ENCODE measurements around the gene CHTOP.

CHTOP gene

GRCh38 chr1:153608089-153608682 is 25.7 kb upstream of the CHTOP start:
- Histone ChIP-seq H3K4me1 (ENCODE audit: insufficient read depth, low read length) (no peaks in the 10 kb centered on the region), H3K27ac (ENCODE audit: low read length) (no peak overlapping the region), H3K79me2 (ENCODE audit: insufficient read depth, low read length) (no peaks in the 10 kb centered on the region), H3K9me3 (ENCODE audit: insufficient read depth, low read length, severe bottlenecking) (no peaks in the 10 kb centered on the region), H3K4me3 (ENCODE audit: low read depth in 1 of 2, low read length in 2 of 2) (no peak overlapping the region), H3K4me2 (ENCODE audit: insufficient read depth, low read length) (no peak overlapping the region), H3K27me3 (ENCODE audit: insufficient read depth, low read length, poor library complexity) (no peaks in the 10 kb centered on the region), H2AFZ (ENCODE audit: low read depth, low read length) (no peak overlapping the region), H3K36me3 (ENCODE audit: insufficient read depth, low read length) (no peaks in the 10 kb centered on the region), H4K20me1 (ENCODE audit: insufficient read depth, low read length) (no peaks in the 10 kb centered on the region), H3K9ac (ENCODE audit: low read depth, low read length) (no peak overlapping the region)
- ATAC-seq (ENCODE audit: insufficient read depth, low read depth): no peak
- TF ChIP-seq EZH2 (IDR thresholded peaks at IDR 0.05; ENCODE audit: borderline replicate concordance, low read depth, low read length, severe bottlenecking): no peak
- TF ChIP-seq, protein P1, sequence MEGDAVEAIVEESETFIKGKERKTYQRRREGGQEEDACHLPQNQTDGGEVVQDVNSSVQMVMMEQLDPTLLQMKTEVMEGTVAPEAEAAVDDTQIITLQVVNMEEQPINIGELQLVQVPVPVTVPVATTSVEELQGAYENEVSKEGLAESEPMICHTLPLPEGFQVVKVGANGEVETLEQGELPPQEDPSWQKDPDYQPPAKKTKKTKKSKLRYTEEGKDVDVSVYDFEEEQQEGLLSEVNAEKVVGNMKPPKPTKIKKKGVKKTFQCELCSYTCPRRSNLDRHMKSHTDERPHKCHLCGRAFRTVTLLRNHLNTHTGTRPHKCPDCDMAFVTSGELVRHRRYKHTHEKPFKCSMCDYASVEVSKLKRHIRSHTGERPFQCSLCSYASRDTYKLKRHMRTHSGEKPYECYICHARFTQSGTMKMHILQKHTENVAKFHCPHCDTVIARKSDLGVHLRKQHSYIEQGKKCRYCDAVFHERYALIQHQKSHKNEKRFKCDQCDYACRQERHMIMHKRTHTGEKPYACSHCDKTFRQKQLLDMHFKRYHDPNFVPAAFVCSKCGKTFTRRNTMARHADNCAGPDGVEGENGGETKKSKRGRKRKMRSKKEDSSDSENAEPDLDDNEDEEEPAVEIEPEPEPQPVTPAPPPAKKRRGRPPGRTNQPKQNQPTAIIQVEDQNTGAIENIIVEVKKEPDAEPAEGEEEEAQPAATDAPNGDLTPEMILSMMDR (IDR thresholded peaks at IDR 0.05; ENCODE audit: borderline replicate concordance, extremely low read depth, low read length, poor library complexity, severe bottlenecking): no peak
- DNase-seq: no peak

DNA sequence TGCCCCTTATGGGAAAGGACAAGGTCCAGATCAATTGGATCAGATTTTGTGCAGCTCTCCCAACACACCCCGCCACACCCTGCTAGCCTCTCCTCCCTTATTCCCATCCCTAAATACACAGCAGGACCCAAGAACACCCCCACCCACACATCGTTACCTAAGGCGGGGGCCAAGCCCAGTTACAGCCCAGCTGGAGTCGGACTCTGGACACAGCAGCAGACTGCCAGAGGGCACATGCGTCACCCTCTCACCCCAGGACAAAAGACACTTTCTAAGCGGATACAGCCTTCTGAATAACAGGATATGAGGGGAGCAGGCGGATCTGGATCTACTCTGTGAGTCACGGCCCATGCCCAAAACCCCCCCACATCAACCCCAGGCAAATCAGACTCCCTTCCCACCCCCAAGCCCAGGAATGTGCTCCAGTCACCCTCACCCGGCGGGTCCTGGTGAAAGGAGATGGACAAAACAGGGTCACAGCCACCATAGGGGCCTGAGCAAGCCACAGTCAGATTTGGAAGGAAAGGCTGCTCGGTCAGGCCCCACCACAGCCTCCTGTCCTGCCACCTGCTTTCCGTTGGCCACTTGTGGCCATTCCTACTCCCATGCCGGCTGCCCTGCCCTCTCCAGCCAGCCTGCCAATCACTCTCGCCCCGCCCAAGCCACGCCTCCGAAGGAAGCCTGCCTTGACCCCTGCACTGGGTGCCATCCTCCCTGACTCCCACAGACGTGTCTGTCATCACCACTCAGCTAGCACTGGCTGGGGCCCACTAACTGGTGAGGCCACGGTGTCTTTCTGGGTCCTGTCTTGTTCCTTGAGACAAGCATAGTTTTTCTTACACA is 24.9 kb upstream of the CHTOP start:
- Histone ChIP-seq H3K4me2 (ENCODE audit: insufficient read depth, low read length) (no peak overlapping the region), H3K36me3 (ENCODE audit: insufficient read depth, low read length) (no peaks in the 10 kb centered on the region), H3K27ac (ENCODE audit: low read length) (no peak overlapping the region), H2AFZ (ENCODE audit: low read depth, low read length) (no peak overlapping the region), H4K20me1 (ENCODE audit: insufficient read depth, low read length) (no peaks in the 10 kb centered on the region), H3K9ac (ENCODE audit: low read depth, low read length) (no peak overlapping the region), H3K27me3 (ENCODE audit: insufficient read depth, low read length, poor library complexity) (no peaks in the 10 kb centered on the region), H3K9me3 (ENCODE audit: insufficient read depth, low read length, severe bottlenecking) (no peaks in the 10 kb centered on the region), H3K4me1 (ENCODE audit: insufficient read depth, low read length) (no peaks in the 10 kb centered on the region), H3K4me3 (ENCODE audit: low read depth in 1 of 2, low read length in 2 of 2) (no peak overlapping the region), H3K79me2 (ENCODE audit: insufficient read depth, low read length) (no peaks in the 10 kb centered on the region)
- ATAC-seq (ENCODE audit: insufficient read depth, low read depth) (no peak), DNase-seq (no peak)
- TF ChIP-seq EZH2 (IDR thresholded peaks at IDR 0.05; ENCODE audit: borderline replicate concordance, low read depth, low read length, severe bottlenecking): no peak
- TF ChIP-seq, protein P1 (IDR thresholded peaks at IDR 0.05; ENCODE audit: borderline replicate concordance, extremely low read depth, low read length, poor library complexity, severe bottlenecking): no peak

DNA sequence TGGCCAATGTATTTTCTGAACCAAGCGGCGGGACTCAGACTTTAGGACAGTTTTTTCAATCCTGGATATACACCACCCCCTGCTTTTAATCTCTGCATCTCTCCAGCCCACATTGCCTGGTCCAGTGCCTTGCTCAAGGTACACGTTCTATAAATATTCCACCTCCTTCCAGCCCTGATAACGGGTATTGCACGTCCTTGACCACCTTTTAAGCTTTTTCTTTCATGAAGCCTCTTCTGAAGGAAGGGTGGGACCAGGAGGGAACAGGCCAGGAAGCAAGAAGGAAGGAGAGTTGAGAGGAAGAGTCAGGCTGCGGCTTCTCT is 24.3 kb upstream of the CHTOP start:
- Histone ChIP-seq H3K79me2 (ENCODE audit: insufficient read depth, low read length) (no peaks in the 10 kb centered on the region), H3K4me3 (ENCODE audit: low read depth in 1 of 2, low read length in 2 of 2) (no peak overlapping the region), H3K36me3 (ENCODE audit: insufficient read depth, low read length) (no peaks in the 10 kb centered on the region), H3K9ac (ENCODE audit: low read depth, low read length) (no peak overlapping the region), H3K27ac (ENCODE audit: low read length) (no peak overlapping the region), H3K4me1 (ENCODE audit: insufficient read depth, low read length) (no peaks in the 10 kb centered on the region), H3K27me3 (ENCODE audit: insufficient read depth, low read length, poor library complexity) (no peaks in the 10 kb centered on the region), H4K20me1 (ENCODE audit: insufficient read depth, low read length) (no peaks in the 10 kb centered on the region), H3K9me3 (ENCODE audit: insufficient read depth, low read length, severe bottlenecking) (no peaks in the 10 kb centered on the region), H2AFZ (ENCODE audit: low read depth, low read length) (no peak overlapping the region), H3K4me2 (ENCODE audit: insufficient read depth, low read length) (no peak overlapping the region)
- ATAC-seq (ENCODE audit: insufficient read depth, low read depth) (no peak), DNase-seq (no peak)
- no peak for TF ChIP-seq EZH2 (IDR thresholded peaks at IDR 0.05; ENCODE audit: borderline replicate concordance, low read depth, low read length, severe bottlenecking)

- Histone ChIP-seq H3K27me3 (ENCODE audit: insufficient read depth, low read length, poor library complexity) (no peaks in the 10 kb centered on the region), H3K79me2 (ENCODE audit: insufficient read depth, low read length) (no peaks in the 10 kb centered on the region), H3K9ac (ENCODE audit: low read depth, low read length) (no peak overlapping the region), H3K4me1 (ENCODE audit: insufficient read depth, low read length) (no peaks in the 10 kb centered on the region), H2AFZ (ENCODE audit: low read depth, low read length) (no peak overlapping the region), H3K36me3 (ENCODE audit: insufficient read depth, low read length) (no peaks in the 10 kb centered on the region), H3K9me3 (ENCODE audit: insufficient read depth, low read length, severe bottlenecking) (no peaks in the 10 kb centered on the region), H3K27ac (ENCODE audit: low read length) (no peak overlapping the region), H3K4me3 (ENCODE audit: low read depth in 1 of 2, low read length in 2 of 2) (no peak overlapping the region), H4K20me1 (ENCODE audit: insufficient read depth, low read length) (no peaks in the 10 kb centered on the region), H3K4me2 (ENCODE audit: insufficient read depth, low read length) (no peak overlapping the region)
- ATAC-seq (ENCODE audit: insufficient read depth, low read depth) (no peak), DNase-seq (no peak)
- no peak for TF ChIP-seq EZH2 (IDR thresholded peaks at IDR 0.05; ENCODE audit: borderline replicate concordance, low read depth, low read length, severe bottlenecking)
- TF ChIP-seq, protein P1 (IDR thresholded peaks at IDR 0.05; ENCODE audit: borderline replicate concordance, extremely low read depth, low read length, poor library complexity, severe bottlenecking): no peak
Observed at GRCh38 chr1:153610334-153610733, 23.5 kb upstream of the CHTOP start.

Data from DND-41 (cell line).